PC-9 (cell line): ENCODE results near the gene USP2. TPM values are rescaled to one million over a fixed set of nuclear protein-coding genes. Genes with fewer than 3 reads are reported as not detected.

Experiments
- BruUV-seq: library from RNA; stranded (reverse); fragments of 400-500 nt; replicated peaks from 2 replicates; lab custom pipeline; 2021; lab: Mats Ljungman, UMichigan
- CTCF ChIA-PET: fragments of 300-600 bp; sonication (Branson Sonifier 250); formaldehyde crosslinking; loops from one replicate; lab custom pipeline; 2022; ENCODE audit warnings: antibody characterized with exemption; lab: Charles Lee
- POLR2A ChIA-PET: fragments of 300-600 bp; sonication (Branson Sonifier 250); formaldehyde crosslinking; loops from one replicate; lab custom pipeline; 2022; ENCODE audit warnings: antibody characterized with exemption; ENCODE audit not compliant: unreplicated experiment; lab: Charles Lee
- DNase-seq, 2 experiments: peaks; one replicate each; pipeline versions ENCODE4 v3.0.0 to v3.0.0-alpha.2; 2015 to 2022; ENCODE audit warnings: mixed read lengths in 1 of 2
- H2AFZ ChIP-seq: fragments of 200-600 bp; sonication (generic); 2 replicates; pipeline ENCODE4 v1.8.1; 2017; ENCODE audit warnings: antibody characterized with exemption
- H3F3A ChIP-seq: fragments of 200-600 bp; sonication (generic); 2 replicates; pipeline ENCODE4 v1.8.1; 2017; ENCODE audit warnings: antibody characterized with exemption, mild to moderate bottlenecking, low read depth; ENCODE audit not compliant: insufficient read depth
- H3K27ac ChIP-seq: fragments of 200-600 bp; sonication (generic); 2 replicates; pipeline ENCODE4 v1.6.1; 2016; ENCODE audit warnings: mixed run types
- H3K27me3 ChIP-seq: fragments of 200-600 bp; sonication (generic); 2 replicates; pipeline ENCODE4 v1.6.1; 2016; ENCODE audit warnings: low read depth, mixed run types; ENCODE audit not compliant: insufficient read depth
- H3K36me3 ChIP-seq: fragments of 200-600 bp; sonication (generic); 2 replicates; pipeline ENCODE4 v1.6.1; 2016; ENCODE audit warnings: low read depth, mixed run types
- H3K4me1 ChIP-seq: fragments of 200-600 bp; sonication (generic); replicated peaks from 2 replicates; pipeline ENCODE4 v1.6.1; 2016; ENCODE audit warnings: mixed run types; ENCODE audit not compliant: insufficient read depth
- H3K4me2 ChIP-seq: fragments of 200-600 bp; sonication (generic); 2 replicates; pipeline ENCODE4 v1.6.1; 2017; ENCODE audit warnings: mixed run types
- H3K4me3 ChIP-seq: fragments of 200-600 bp; sonication (generic); 2 replicates; pipeline ENCODE4 v1.6.1; 2016; ENCODE audit warnings: mixed run types
- H3K79me2 ChIP-seq: fragments of 200-600 bp; sonication (generic); 2 replicates; pipeline ENCODE4 v1.6.1; 2017; ENCODE audit warnings: low read depth, mixed run types
- H3K9me2 ChIP-seq: fragments of 200-600 bp; sonication (generic); 2 replicates; pipeline ENCODE4 v1.8.1; 2017; ENCODE audit warnings: mild to moderate bottlenecking; ENCODE audit not compliant: insufficient read depth
- H3K9me3 ChIP-seq: fragments of 200-600 bp; sonication (generic); 2 replicates; pipeline ENCODE4 v1.8.1; 2016; ENCODE audit warnings: low read depth; ENCODE audit not compliant: insufficient read depth
- H4K20me1 ChIP-seq: fragments of 200-600 bp; sonication (generic); 2 replicates; pipeline ENCODE4 v1.8.1; 2017; ENCODE audit not compliant: insufficient read depth
- EZH2 ChIP-seq: fragments of 200-600 bp; sonication (generic); IDR thresholded peaks from 2 replicates; pipeline ENCODE4 v1.8.0; 2017; ENCODE audit warnings: antibody characterized with exemption, low read depth
- intact Hi-C: fragments of 100-400 bp; cut with micrococcal nuclease; formaldehyde crosslinking; loops from one replicate; pipeline ENCODE4 v1.10.0; 2022; ENCODE audit not compliant: unreplicated experiment
- total RNA-seq: library from RNA; stranded (reverse); gene quantifications from 2 replicates; pipeline ENCODE4 v1.2.3, GENCODE V29; 2021
- TF ChIP-seq, protein P1 (sequence below): fragments of 200-600 bp; sonication (generic); conservative IDR thresholded peaks from 2 replicates; pipeline ENCODE4 v1.6.1; 2017; ENCODE audit warnings: mixed run types, antibody characterized with exemption, mild to moderate bottlenecking, moderate library complexity

USP2 gene
- total RNA-seq, 1 experiment from 2014 or later = 2.1 TPM

DNA sequence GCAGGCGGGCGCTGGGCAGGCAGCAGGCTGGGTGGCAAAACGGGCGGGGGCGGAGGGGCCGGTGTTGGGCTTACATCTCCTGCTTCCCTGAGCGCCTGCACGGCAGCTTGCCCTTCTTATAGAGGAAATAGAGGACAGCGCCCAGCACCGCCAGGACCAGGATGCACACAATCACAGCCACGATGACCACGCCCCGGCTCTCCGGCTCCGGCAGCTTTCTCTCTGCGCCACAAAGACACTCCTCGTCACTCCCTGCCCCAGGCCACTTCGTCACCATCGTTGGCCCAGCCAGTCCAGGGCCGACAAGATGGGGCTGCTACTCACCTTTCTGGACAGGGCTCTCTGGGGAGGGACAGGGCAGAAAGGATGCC lies 70.8 kb downstream of the USP2 start:
- Histone ChIP-seq H3K9me2 (no peaks in the 10 kb centered on the region), H3K27me3 (0 out of 2 replicates have a peak, but pooled peaks cover 2% of the 10 kb centered on the region), H3K4me1 (peaks cover 7% of the 10 kb centered on the region), H4K20me1 (no peaks in the 10 kb centered on the region), H3F3A (peaks cover 17% of the 10 kb centered on the region), H3K36me3 (no peaks in the 10 kb centered on the region), H3K79me2 (no peaks in the 10 kb centered on the region), H3K4me2 (no peak overlapping the region), H2AFZ (no peak overlapping the region), H3K9me3 (no peaks in the 10 kb centered on the region), H3K4me3 (no peak overlapping the region), H3K27ac (no peak overlapping the region)
- DNase-seq = no peak
- no TSS peak for BruUV-seq
- ChIA-PET POLR2A (no interaction called here), CTCF (no interaction called here)
- TF ChIP-seq EZH2 = no peak
- TF ChIP-seq, protein P1, sequence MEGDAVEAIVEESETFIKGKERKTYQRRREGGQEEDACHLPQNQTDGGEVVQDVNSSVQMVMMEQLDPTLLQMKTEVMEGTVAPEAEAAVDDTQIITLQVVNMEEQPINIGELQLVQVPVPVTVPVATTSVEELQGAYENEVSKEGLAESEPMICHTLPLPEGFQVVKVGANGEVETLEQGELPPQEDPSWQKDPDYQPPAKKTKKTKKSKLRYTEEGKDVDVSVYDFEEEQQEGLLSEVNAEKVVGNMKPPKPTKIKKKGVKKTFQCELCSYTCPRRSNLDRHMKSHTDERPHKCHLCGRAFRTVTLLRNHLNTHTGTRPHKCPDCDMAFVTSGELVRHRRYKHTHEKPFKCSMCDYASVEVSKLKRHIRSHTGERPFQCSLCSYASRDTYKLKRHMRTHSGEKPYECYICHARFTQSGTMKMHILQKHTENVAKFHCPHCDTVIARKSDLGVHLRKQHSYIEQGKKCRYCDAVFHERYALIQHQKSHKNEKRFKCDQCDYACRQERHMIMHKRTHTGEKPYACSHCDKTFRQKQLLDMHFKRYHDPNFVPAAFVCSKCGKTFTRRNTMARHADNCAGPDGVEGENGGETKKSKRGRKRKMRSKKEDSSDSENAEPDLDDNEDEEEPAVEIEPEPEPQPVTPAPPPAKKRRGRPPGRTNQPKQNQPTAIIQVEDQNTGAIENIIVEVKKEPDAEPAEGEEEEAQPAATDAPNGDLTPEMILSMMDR = no peak
- intact Hi-C loops = no loop called here

DNA sequence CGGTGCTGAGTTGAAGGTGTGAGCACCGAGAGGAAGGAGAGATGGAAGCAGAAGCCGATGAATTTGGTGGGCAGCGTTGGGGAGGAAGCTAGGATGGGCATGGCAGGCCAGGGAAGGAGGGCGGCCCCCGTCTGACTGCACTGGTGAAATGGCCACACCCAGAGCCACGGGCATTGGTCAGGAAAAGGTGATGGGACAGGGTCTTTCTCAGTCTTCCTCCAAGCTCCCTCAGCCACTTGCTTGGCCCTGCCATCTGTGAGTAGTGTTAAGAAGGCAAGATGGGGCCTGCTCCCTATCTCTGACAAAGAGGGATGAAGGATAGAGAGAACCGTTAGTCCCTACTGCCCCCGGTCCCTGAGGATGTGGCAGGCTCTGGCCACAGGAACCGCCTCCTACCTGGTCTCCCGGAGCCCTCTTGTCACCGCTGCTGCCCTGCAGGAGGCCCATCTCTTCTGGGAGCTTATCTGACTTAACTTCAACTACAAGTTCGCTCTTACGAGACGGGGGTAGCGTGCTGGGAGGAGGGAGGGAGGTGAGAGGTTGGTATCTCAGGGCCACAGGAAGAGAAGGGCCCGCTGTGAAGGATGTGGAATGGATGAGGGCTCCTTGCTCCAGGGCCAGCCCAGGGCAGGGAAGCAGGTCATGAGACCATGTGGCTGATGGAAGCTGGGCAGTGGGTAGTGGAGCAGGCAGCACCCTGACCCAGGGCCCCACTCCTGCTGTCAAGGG lies 71.4 kb downstream of the USP2 start:
- ChIA-PET CTCF (no interaction called here), POLR2A (no interaction called here)
- DNase-seq = no peak
- H3K36me3 ChIP-seq = no peaks in the 10 kb centered on the region
- H3K27me3 ChIP-seq = no peaks in the 10 kb centered on the region
- no peaks in the 10 kb centered on the region for H4K20me1 ChIP-seq
- peaks cover 1% of the 10 kb centered on the region; the same call in 1 of the 2 replicates for H3K4me1 ChIP-seq
- H3F3A ChIP-seq = peaks cover 17% of the 10 kb centered on the region
- no peak overlapping the region for H2AFZ ChIP-seq
- H3K79me2 ChIP-seq = no peaks in the 10 kb centered on the region
- H3K9me2 ChIP-seq = no peaks in the 10 kb centered on the region
- no peak overlapping the region for H3K4me2 ChIP-seq
- no peaks in the 10 kb centered on the region for H3K9me3 ChIP-seq
- TF ChIP-seq, protein P1 = no peak
- no peak for TF ChIP-seq EZH2
- H3K4me3 ChIP-seq = no peak overlapping the region
- H3K27ac ChIP-seq = no peak overlapping the region
- intact Hi-C loops = no loop called here
- no TSS peak for BruUV-seq

GRCh38 chr11:119309411-119309810 lies 72.1 kb downstream of the USP2 start:
- no peak overlapping the region for H2AFZ ChIP-seq
- no peaks in the 10 kb centered on the region for H4K20me1 ChIP-seq
- H3K9me3 ChIP-seq = no peaks in the 10 kb centered on the region
- no peaks in the 10 kb centered on the region for H3K27me3 ChIP-seq
- TF ChIP-seq, protein P1 = no peak
- no peak for TF ChIP-seq EZH2
- CTCF ChIA-PET = interaction anchor here (1.0 kb wide), 1 partner anchor 14 kb away, joined by 3 read pairs; no protein-coding TSS in a partner anchor
- H3K4me3 ChIP-seq = no peak overlapping the region
- intact Hi-C loops = no loop called here
- H3K4me2 ChIP-seq = no peak overlapping the region
- no peak for DNase-seq
- no TSS peak for BruUV-seq
- H3K36me3 ChIP-seq = no peaks in the 10 kb centered on the region
- H3F3A ChIP-seq = peaks cover 17% of the 10 kb centered on the region
- no peaks in the 10 kb centered on the region for H3K4me1 ChIP-seq
- no peak overlapping the region for H3K27ac ChIP-seq
- POLR2A ChIA-PET = no interaction called here
- H3K79me2 ChIP-seq = no peaks in the 10 kb centered on the region
- H3K9me2 ChIP-seq = no peaks in the 10 kb centered on the region
